Endothelial cell of umbilical vein (primary cell): ENCODE results near the gene PAX5.
"Not testable (repeated sequence)": the region's sequence is repeated elsewhere in the genome, so short reads cannot be mapped to it uniquely, and the experiment has no call there.

Source experiments
- EZH2 ChIP-seq: IDR thresholded peaks from 2 replicates; pipeline ENCODE4 v1.6.1; 2012; ENCODE audit warnings: borderline replicate concordance, low read depth, mild to moderate bottlenecking, moderate library complexity, low read length, inconsistent platforms; ENCODE audit not compliant: severe bottlenecking
- FOS ChIP-seq: IDR thresholded peaks from 2 replicates; pipeline ENCODE4 v1.6.1; 2011; ENCODE audit warnings: mild to moderate bottlenecking, low read length, moderate library complexity, borderline replicate concordance; ENCODE audit not compliant: insufficient read depth
- MYC ChIP-seq: IDR thresholded peaks from one replicate; pipeline ENCODE4 v1.6.1; 2011; ENCODE audit warnings: mild to moderate bottlenecking, low read depth, low read length
- POLR2A ChIP-seq: IDR thresholded peaks from 2 replicates; pipeline ENCODE4 v1.6.1; 2012; ENCODE audit warnings: low read depth, mild to moderate bottlenecking, control low read depth, low read length
- POLR2AphosphoS5 ChIP-seq: IDR thresholded peaks from 2 replicates; pipeline ENCODE4 v1.6.1; 2012; ENCODE audit warnings: low read depth, mild to moderate bottlenecking, control low read depth, low read length, moderate library complexity; ENCODE audit not compliant: insufficient read depth
- TF ChIP-seq, protein P1 (sequence below), 2 donors: IDR thresholded peaks; 1 replicate in 1 of 2; 2 replicates in 1 of 2; pipeline ENCODE4 v1.5.1; 2011; ENCODE audit warnings: low read length in 2 of 2, mild to moderate bottlenecking in 2 of 2, moderate library complexity in 2 of 2, control low read depth in 1 of 2, inconsistent platforms in 1 of 2, low read depth in 1 of 2; ENCODE audit not compliant: insufficient read depth in 1 of 2; ENCODE audit errors: extremely low read depth in 1 of 2
- TF ChIP-seq, protein P2 (sequence below): IDR thresholded peaks from 2 replicates; pipeline ENCODE4 v1.6.1; 2011; ENCODE audit not compliant: insufficient read depth, insufficient read length

DNA sequence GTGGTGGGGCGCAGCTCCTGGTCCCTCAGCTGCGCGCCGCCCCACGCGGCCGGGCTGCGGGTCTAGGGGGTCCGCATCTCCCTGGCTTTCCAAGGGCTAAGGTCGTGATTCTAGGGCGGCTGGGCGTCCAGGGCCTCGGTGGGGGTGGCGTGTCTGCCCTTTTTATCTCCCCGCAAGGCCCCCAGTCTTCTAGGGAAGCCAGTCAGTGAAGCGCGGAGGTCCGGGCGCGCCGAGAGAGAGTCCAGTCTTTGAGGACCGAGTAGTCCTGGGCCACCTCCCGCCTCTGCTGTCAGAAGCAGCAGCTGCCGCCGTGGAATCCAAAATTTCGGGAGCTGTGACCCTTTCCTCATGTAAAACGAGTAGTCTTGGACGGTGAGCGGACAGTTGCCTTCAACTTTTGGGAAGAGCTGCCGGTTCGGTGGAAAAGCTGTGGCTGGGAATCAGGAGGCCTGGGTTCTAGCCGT, 46.1 kb upstream of the PAX5 start:
- TF ChIP-seq POLR2A, EZH2, FOS, MYC, POLR2AphosphoS5: not testable (repeated sequence)
- TF ChIP-seq, protein P1, sequence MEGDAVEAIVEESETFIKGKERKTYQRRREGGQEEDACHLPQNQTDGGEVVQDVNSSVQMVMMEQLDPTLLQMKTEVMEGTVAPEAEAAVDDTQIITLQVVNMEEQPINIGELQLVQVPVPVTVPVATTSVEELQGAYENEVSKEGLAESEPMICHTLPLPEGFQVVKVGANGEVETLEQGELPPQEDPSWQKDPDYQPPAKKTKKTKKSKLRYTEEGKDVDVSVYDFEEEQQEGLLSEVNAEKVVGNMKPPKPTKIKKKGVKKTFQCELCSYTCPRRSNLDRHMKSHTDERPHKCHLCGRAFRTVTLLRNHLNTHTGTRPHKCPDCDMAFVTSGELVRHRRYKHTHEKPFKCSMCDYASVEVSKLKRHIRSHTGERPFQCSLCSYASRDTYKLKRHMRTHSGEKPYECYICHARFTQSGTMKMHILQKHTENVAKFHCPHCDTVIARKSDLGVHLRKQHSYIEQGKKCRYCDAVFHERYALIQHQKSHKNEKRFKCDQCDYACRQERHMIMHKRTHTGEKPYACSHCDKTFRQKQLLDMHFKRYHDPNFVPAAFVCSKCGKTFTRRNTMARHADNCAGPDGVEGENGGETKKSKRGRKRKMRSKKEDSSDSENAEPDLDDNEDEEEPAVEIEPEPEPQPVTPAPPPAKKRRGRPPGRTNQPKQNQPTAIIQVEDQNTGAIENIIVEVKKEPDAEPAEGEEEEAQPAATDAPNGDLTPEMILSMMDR (IDR thresholded peaks at IDR 0.05; ENCODE audit: extremely low read depth in 1 of 2, insufficient read depth in 1 of 2, low read depth in 1 of 2, low read length in 2 of 2): not testable (repeated sequence)
- TF ChIP-seq, protein P2, sequence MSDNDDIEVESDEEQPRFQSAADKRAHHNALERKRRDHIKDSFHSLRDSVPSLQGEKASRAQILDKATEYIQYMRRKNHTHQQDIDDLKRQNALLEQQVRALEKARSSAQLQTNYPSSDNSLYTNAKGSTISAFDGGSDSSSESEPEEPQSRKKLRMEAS: not testable (repeated sequence)
